ENCODE results near the gene PHACTR3. TPM values are rescaled to one million over a fixed set of nuclear protein-coding genes. Genes with fewer than 3 reads are reported as not detected.
A peak's percentile ranks its signal among the peaks of the same experiment; 100 is the strongest.

The PHACTR3 gene
- total RNA-seq, 1 experiment from 2014 or later = not detected

DNA sequence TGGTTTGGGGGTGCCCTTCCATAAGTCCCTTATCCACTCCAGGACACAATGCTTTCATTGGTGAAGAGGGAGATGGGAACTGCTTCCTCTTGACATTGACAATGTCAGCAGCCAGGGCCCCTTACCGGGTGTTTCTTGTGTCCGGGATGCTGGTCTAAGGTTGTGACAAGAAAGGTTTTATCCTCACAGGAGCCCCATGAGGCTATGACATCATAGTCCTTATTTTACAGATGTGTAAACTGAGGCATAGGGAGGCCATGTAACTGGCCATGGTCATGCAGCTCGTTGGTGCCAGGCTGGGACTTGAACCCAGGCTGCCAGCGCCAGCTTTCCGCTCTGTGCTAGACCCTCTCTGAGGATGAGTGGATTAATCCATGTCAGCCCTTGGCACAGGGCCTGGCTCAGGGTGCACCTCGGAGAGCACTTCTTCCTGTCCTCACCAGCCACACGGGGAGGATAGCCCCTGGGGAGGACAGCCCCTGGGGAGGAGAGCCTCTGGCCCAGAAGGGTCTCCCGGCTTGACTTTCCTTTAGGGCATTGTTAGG lies 171.8 kb downstream of the PHACTR3 start:
- TF ChIP-seq, protein P1, sequence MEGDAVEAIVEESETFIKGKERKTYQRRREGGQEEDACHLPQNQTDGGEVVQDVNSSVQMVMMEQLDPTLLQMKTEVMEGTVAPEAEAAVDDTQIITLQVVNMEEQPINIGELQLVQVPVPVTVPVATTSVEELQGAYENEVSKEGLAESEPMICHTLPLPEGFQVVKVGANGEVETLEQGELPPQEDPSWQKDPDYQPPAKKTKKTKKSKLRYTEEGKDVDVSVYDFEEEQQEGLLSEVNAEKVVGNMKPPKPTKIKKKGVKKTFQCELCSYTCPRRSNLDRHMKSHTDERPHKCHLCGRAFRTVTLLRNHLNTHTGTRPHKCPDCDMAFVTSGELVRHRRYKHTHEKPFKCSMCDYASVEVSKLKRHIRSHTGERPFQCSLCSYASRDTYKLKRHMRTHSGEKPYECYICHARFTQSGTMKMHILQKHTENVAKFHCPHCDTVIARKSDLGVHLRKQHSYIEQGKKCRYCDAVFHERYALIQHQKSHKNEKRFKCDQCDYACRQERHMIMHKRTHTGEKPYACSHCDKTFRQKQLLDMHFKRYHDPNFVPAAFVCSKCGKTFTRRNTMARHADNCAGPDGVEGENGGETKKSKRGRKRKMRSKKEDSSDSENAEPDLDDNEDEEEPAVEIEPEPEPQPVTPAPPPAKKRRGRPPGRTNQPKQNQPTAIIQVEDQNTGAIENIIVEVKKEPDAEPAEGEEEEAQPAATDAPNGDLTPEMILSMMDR (conservative IDR thresholded peaks at IDR 0.05) = no peak
- Histone ChIP-seq H2AFZ (ENCODE audit: low read length) (no peak overlapping the region), H3K27ac (ENCODE audit: insufficient read length, low read depth, low read length) (no peak overlapping the region), H3K9ac (ENCODE audit: extremely low read depth, insufficient read length, low read length) (no peak overlapping the region), H2BK5ac (ENCODE audit: insufficient read length, low read length) (no peak overlapping the region), H3K14ac (ENCODE audit: insufficient read depth, low read length) (no peak overlapping the region), H3K79me2 (ENCODE audit: insufficient read depth, low read length) (no peaks in the 10 kb centered on the region), H3K9me3 (ENCODE audit: control insufficient read depth, low read depth, low read length) (no peaks in the 10 kb centered on the region), H2BK20ac (ENCODE audit: low read depth, low read length, poor library complexity, severe bottlenecking) (no peak overlapping the region), H3K4ac (ENCODE audit: low read depth, low read length) (no peak overlapping the region), H4K20me1 (ENCODE audit: control insufficient read depth, insufficient read depth, insufficient read length) (no peaks in the 10 kb centered on the region), H2BK12ac (ENCODE audit: insufficient read length, low read depth, low read length) (no peak overlapping the region), H2BK120ac (ENCODE audit: low read depth, low read length, poor library complexity, severe bottlenecking) (no peak overlapping the region), H3K4me1 (ENCODE audit: insufficient read depth, low read length) (no peaks in the 10 kb centered on the region), H3K4me2 (ENCODE audit: insufficient read depth, insufficient read length, low read length) (no peak overlapping the region), H2AK5ac (ENCODE audit: insufficient read length, low read length) (no peak overlapping the region), H3K27me3 (ENCODE audit: insufficient read depth, low read length) (no peaks in the 10 kb centered on the region; the same call in 1 of the 2 replicates), H3K56ac (ENCODE audit: insufficient read length, low read depth, low read length) (no peak overlapping the region), H3K18ac (ENCODE audit: insufficient read length, low read depth, low read length) (no peak overlapping the region), H4K8ac (replicated peaks; ENCODE audit: insufficient read length, low read depth, low read length) (no peak overlapping the region), H4K91ac (ENCODE audit: insufficient read length, low read depth, low read length) (no peak overlapping the region), H3K23me2 (ENCODE audit: insufficient read length, low read depth, low read length, poor library complexity, severe bottlenecking) (no peaks in the 10 kb centered on the region), H2BK15ac (ENCODE audit: low read depth, low read length) (no peak overlapping the region), H3K23ac (ENCODE audit: insufficient read length, low read depth, low read length) (no peak overlapping the region), H3K79me1 (ENCODE audit: insufficient read depth, low read depth, low read length, poor library complexity, severe bottlenecking) (no peaks in the 10 kb centered on the region), H3T11ph (ENCODE audit: low read length) (no peak overlapping the region), H4K5ac (ENCODE audit: insufficient read length, low read depth, low read length) (no peak overlapping the region)
- peak; percentile 10 for DNase-seq
- Mint-ChIP-seq H3K4me1 (no peaks in the 10 kb centered on the region), H3K27me3 (ENCODE audit: low read depth) (peaks cover 38% of the 10 kb centered on the region), H3K27ac (no peak overlapping the region), H3K9me3 (peaks cover 0 to 43% of the 10 kb centered on the region in 2 experiments; a peak in 2 of 5 replicates), H3K4me3 (no peak overlapping the region), H3K36me3 (ENCODE audit: insufficient read depth in 1 of 3, low read depth in 3 of 3) (no peaks in the 10 kb centered on the region)
- no CpG with 5 or more reads among the region's 8 CpGs for WGBS (ENCODE audit: extremely low coverage, insufficient read length, low lambda C conversion rate)

Data from H9 (cell line).